SK-N-SH (cell line): ENCODE results near the gene MGAT4A. TPM values are rescaled to one million over a fixed set of nuclear protein-coding genes. Genes with fewer than 3 reads are reported as not detected.

Source experiments
- CTCF ChIA-PET: fragments of 300-600, 350-600 bp; formaldehyde crosslinking; extraction: SDS; loops from one replicate; lab custom pipeline; 2021; lab: Yijun Ruan, JAX
- POLR2A ChIA-PET: fragments of 350-600 bp; sonication (Branson Sonifier 250); formaldehyde crosslinking; extraction: SDS; loops from one replicate; lab custom pipeline; 2020; ENCODE audit warnings: antibody characterized with exemption, inconsistent platforms; lab: Yijun Ruan, JAX
- DNase-seq: peaks from one replicate; pipeline ENCODE4 v3.0.0; 2012
- H2AFZ ChIP-seq: fragments of 200-600 bp; sonication (generic); 2 replicates; pipeline ENCODE4 v1.8.1; 2016; ENCODE audit warnings: antibody characterized with exemption, mild to moderate bottlenecking, low read depth
- H3F3A ChIP-seq: fragments of 200-600 bp; sonication (generic); replicated peaks from 2 replicates; pipeline ENCODE3; 2016; ENCODE audit warnings: antibody characterized with exemption, mild to moderate bottlenecking; ENCODE audit not compliant: insufficient read depth
- H3K27ac ChIP-seq, 2 experiments: fragments of 200-500 bp in 1 of 2; fragments of 200-600 bp in 1 of 2; sonication (Bioruptor generic) in 1 of 2; sonication (generic), shearing (Covaris generic) in 1 of 2; 2 replicates each; pipeline versions ENCODE4 v1.5.1 to v1.6.1; 2014 to 2016; ENCODE audit warnings: low read depth in 2 of 2, inconsistent platforms in 1 of 2, low read length in 1 of 2, mild to moderate bottlenecking in 1 of 2, mixed read lengths in 1 of 2
- H3K27me3 ChIP-seq: fragments of 200-600 bp; sonication (generic), shearing (Covaris generic); 2 replicates; pipeline ENCODE4 v1.6.1; 2016; ENCODE audit warnings: mixed run types; ENCODE audit not compliant: insufficient read depth
- H3K36me3 ChIP-seq, 2 experiments: fragments of 200-500 bp in 1 of 2; fragments of 200-600 bp in 1 of 2; sonication (Bioruptor generic) in 1 of 2; sonication (generic) in 1 of 2; replicated peaks in 1 of 2; 2 replicates each; pipeline versions ENCODE3 to v1.5.1; 2014 to 2016; ENCODE audit warnings: low read length in 1 of 2, mild to moderate bottlenecking in 1 of 2; ENCODE audit not compliant: insufficient read depth in 2 of 2, control insufficient read depth in 1 of 2
- H3K4me1 ChIP-seq, 2 experiments: fragments of 200-500 bp in 1 of 2; fragments of 200-600 bp in 1 of 2; sonication (Bioruptor generic) in 1 of 2; sonication (generic), shearing (Covaris generic) in 1 of 2; 2 replicates each; pipeline versions ENCODE4 v1.5.1 to v1.6.1; 2014 to 2016; ENCODE audit warnings: low read depth in 1 of 2, low read length in 1 of 2, mixed run types in 1 of 2; ENCODE audit not compliant: insufficient read depth in 2 of 2, control insufficient read depth in 1 of 2
- H3K4me2 ChIP-seq: fragments of 200-600 bp; sonication (generic), shearing (Covaris generic); 2 replicates; pipeline ENCODE4 v1.6.1; 2017; ENCODE audit warnings: mixed run types
- H3K4me3 ChIP-seq, 2 experiments: fragments of 200-500 bp in 1 of 2; fragments of 200-600 bp in 1 of 2; sonication (Bioruptor generic) in 1 of 2; sonication (generic), shearing (Covaris generic) in 1 of 2; 2 replicates each; pipeline versions ENCODE4 v1.5.1 to v1.8.1; 2014 to 2016; ENCODE audit warnings: low read depth in 2 of 2, inconsistent platforms in 1 of 2, low read length in 1 of 2, mild to moderate bottlenecking in 1 of 2, mixed read lengths in 1 of 2, moderate library complexity in 1 of 2
- H3K79me2 ChIP-seq: fragments of 200-600 bp; sonication (generic); 2 replicates; pipeline ENCODE4 v1.8.1; 2017; ENCODE audit warnings: mild to moderate bottlenecking; ENCODE audit not compliant: insufficient read depth
- H3K9ac ChIP-seq: fragments of 200-600 bp; sonication (generic); 2 replicates; pipeline ENCODE4 v1.6.1; 2017; ENCODE audit warnings: mixed run types
- H3K9me2 ChIP-seq: fragments of 200-600 bp; sonication (generic); 2 replicates; pipeline ENCODE4 v1.6.1; 2017; ENCODE audit warnings: mixed run types
- H3K9me3 ChIP-seq: fragments of 200-600 bp; sonication (generic); 2 replicates; pipeline ENCODE4 v1.6.1; 2017; ENCODE audit warnings: mixed run types, mild to moderate bottlenecking, moderate library complexity
- H4K20me1 ChIP-seq: fragments of 200-600 bp; sonication (generic); 2 replicates; pipeline ENCODE4 v1.6.1; 2017; ENCODE audit warnings: mild to moderate bottlenecking, mixed run types; ENCODE audit not compliant: insufficient read depth
- EZH2phosphoT487 ChIP-seq: fragments of 200-600 bp; sonication (generic); IDR thresholded peaks from 2 replicates; pipeline ENCODE4 v1.6.1; 2017; ENCODE audit warnings: low read depth, mixed run types, mild to moderate bottlenecking, antibody characterized with exemption, moderate library complexity, borderline replicate concordance
- RAD21 ChIP-seq: IDR thresholded peaks from 2 replicates; pipeline ENCODE4 v1.6.1; 2012; ENCODE audit warnings: mild to moderate bottlenecking, low read length
- RCOR1 ChIP-seq: fragments of 150-350 bp; IDR thresholded peaks from 2 replicates; pipeline ENCODE4 v1.6.1; 2017; ENCODE audit warnings: antibody characterized with exemption, low read length
- SMC3 ChIP-seq: IDR thresholded peaks from 2 replicates; pipeline ENCODE4 v1.6.1; 2012; ENCODE audit warnings: low read depth, low read length, improper control_type of control experiment
- YY1 ChIP-seq: IDR thresholded peaks from 2 replicates; pipeline ENCODE4 v1.4.0; 2012; ENCODE audit warnings: low read depth, mild to moderate bottlenecking
- ZBTB33 ChIP-seq: IDR thresholded peaks from 2 replicates; pipeline ENCODE4 v1.4.0; 2012; ENCODE audit warnings: low read depth, borderline replicate concordance
- WGBS: methylation state at CpG from one replicate; pipeline ENCODE4 v1.1.6; 2017; ENCODE audit warnings: low lambda C conversion rate; 5-methylcytosine and 5-hydroxymethylcytosine counted together
- polyA plus RNA-seq, 3 experiments: library from polyadenylated mRNA; depleted of rRNA; stranded (reverse); fragments of >200 nt; gene quantifications; 2 replicates each; pipeline ENCODE4 v1.2.3, GENCODE V29; 2012
- TF ChIP-seq, protein P1 (sequence below): fragments of 150-350 bp; IDR thresholded peaks from 2 replicates; pipeline ENCODE4 v1.6.1; 2017; ENCODE audit warnings: antibody characterized with exemption, low read length, low read depth, borderline replicate concordance
- TF ChIP-seq, protein P2 (sequence below): IDR thresholded peaks from 2 replicates; pipeline ENCODE4 v1.4.0; 2012; ENCODE audit warnings: low read depth, borderline replicate concordance

The MGAT4A gene
- polyA plus RNA-seq, 1 of the 3 experiments (the other 2 are of a cell fraction): 0.07 TPM

DNA sequence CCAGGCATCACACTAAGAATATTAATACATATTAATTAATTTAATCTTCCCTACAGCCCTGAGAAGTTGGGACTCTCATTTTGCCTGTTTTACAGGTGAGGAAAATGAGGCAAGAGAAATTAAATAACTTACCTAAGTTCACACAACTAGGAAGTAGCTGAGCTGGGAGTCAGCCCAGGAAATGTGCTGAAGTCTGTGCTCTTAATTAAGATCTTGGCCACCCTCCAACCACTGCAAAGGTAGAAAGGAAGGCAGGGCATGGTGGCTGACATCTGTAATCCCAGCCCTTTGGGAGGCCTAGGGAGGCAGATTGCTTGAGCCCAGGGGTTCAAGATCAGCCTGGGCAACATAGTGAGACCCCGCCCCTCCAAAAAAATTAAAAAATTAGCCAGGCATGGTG lies 12.9 kb upstream of the MGAT4A start:
- peaks cover 0 to 6% of the 10 kb centered on the region in 2 experiments; a peak in 1 of 4 replicates for H3K4me1 ChIP-seq
- H3K4me2 ChIP-seq: no peak overlapping the region
- no peaks in the 10 kb centered on the region for H3K36me3 ChIP-seq
- H3K9me3 ChIP-seq: no peaks in the 10 kb centered on the region
- H3K27ac ChIP-seq: no peak overlapping the region
- H3F3A ChIP-seq: no peaks in the 10 kb centered on the region
- no peak overlapping the region for H3K9ac ChIP-seq
- POLR2A ChIA-PET: no interaction called here
- H3K79me2 ChIP-seq: no peaks in the 10 kb centered on the region
- DNase-seq: no peak
- H3K9me2 ChIP-seq: no peaks in the 10 kb centered on the region
- no peaks in the 10 kb centered on the region for H4K20me1 ChIP-seq
- CTCF ChIA-PET: no interaction called here
- no peak overlapping the region for H3K4me3 ChIP-seq
- H2AFZ ChIP-seq: no peak overlapping the region
- TF ChIP-seq RAD21 (no peak), ZBTB33 (no peak), YY1 (no peak), RCOR1 (no peak), SMC3 (no peak), EZH2phosphoT487 (no peak)
- TF ChIP-seq, protein P1, sequence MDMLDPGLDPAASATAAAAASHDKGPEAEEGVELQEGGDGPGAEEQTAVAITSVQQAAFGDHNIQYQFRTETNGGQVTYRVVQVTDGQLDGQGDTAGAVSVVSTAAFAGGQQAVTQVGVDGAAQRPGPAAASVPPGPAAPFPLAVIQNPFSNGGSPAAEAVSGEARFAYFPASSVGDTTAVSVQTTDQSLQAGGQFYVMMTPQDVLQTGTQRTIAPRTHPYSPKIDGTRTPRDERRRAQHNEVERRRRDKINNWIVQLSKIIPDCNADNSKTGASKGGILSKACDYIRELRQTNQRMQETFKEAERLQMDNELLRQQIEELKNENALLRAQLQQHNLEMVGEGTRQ: no peak
- 20% methylated on average over 1 of the region's 1 CpG for WGBS
- H3K27me3 ChIP-seq: no peaks in the 10 kb centered on the region

DNA sequence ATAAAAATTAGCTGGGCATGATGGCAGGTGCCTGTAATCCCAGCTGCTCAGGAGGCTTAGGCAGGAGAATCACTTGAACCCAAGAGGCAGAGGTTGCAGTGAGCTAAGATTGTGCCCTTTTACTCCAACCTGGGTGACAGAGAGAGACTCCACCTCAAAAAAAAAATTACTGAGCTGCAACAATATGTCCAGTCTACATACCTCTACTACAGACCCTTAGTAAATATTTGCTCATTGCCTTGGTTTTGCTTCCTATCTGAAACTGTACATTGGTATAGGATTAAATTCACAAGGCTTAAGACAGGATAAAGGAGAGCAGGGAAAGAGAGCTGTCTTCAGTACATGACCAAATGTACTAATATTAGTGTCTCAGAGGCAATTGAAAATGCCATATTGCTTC lies 8.1 kb upstream of the MGAT4A start:
- no peak overlapping the region for H3K4me2 ChIP-seq
- no peaks in the 10 kb centered on the region for H3K79me2 ChIP-seq
- ChIA-PET POLR2A (no interaction called here), CTCF (no interaction called here)
- no peak for DNase-seq
- no peaks in the 10 kb centered on the region; the same call in 1 of the 2 replicates for H3K27me3 ChIP-seq
- H3K4me1 ChIP-seq: no peaks in the 10 kb centered on the region; a peak in 1 of 4 replicates
- H3K4me3 ChIP-seq: no peak overlapping the region
- no peaks in the 10 kb centered on the region for H3F3A ChIP-seq
- H4K20me1 ChIP-seq: no peaks in the 10 kb centered on the region
- no peaks in the 10 kb centered on the region for H3K9me3 ChIP-seq
- H2AFZ ChIP-seq: no peak overlapping the region
- TF ChIP-seq, protein P2, sequence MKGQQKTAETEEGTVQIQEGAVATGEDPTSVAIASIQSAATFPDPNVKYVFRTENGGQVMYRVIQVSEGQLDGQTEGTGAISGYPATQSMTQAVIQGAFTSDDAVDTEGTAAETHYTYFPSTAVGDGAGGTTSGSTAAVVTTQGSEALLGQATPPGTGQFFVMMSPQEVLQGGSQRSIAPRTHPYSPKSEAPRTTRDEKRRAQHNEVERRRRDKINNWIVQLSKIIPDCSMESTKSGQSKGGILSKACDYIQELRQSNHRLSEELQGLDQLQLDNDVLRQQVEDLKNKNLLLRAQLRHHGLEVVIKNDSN: no peak
- no peak overlapping the region for H3K9ac ChIP-seq
- H3K9me2 ChIP-seq: no peaks in the 10 kb centered on the region
- no peaks in the 10 kb centered on the region for H3K36me3 ChIP-seq
- no peak overlapping the region for H3K27ac ChIP-seq
